Pancreas (tissue), 10 donors: Measurements from ENCODE around the gene TSNAX. TPM values are rescaled to one million over a fixed set of nuclear protein-coding genes. Genes with fewer than 3 reads are reported as not detected.
"Not testable (repeated sequence)": the region's sequence is repeated elsewhere in the genome, so short reads cannot be mapped to it uniquely, and the experiment has no call there.

Experiments
- ATAC-seq, 4 donors: fragments of 200-7000 bp; cut with Tn5 transposase; one replicate each; pipeline versions ENCODE4 v1.8.0 to v1.9.1; 2020; ENCODE audit warnings: mild to moderate bottlenecking in 4 of 4, moderate library complexity in 4 of 4
- DNase-seq, 6 donors: peaks; one replicate each; pipeline ENCODE4 v3.0.0-alpha.2; 2020
- FAIRE-seq: peaks from 2 replicates; lab custom pipeline; 2012; peaks lifted over from hg19 to GRCh38; lab: Jason Lieb, UNC
- H3K27ac ChIP-seq, 4 donors: fragments of 200-600 bp; sonication (generic); 1 replicate in 3 of 4; 2 replicates in 1 of 4; pipeline versions ENCODE4 v1.5.0 to v1.8.0; 2020
- H3K27me3 ChIP-seq, 4 donors: fragments of 200-600 bp; one replicate each; pipeline ENCODE4 v1.8.0; 2021
- H3K36me3 ChIP-seq, 3 donors: fragments of 200-600 bp; sonication (generic) in 1 of 3; one replicate each; pipeline versions ENCODE4 v1.5.0 to v1.8.0; 2020 to 2021
- H3K4me1 ChIP-seq, 3 donors: fragments of 200-600 bp; one replicate each; pipeline ENCODE4 v1.8.0; 2021
- H3K4me3 ChIP-seq, 4 donors: fragments of 200-600 bp; sonication (generic) in 2 of 4; one replicate each; pipeline versions ENCODE4 v1.5.0 to v1.8.0; 2020 to 2021
- H3K9me3 ChIP-seq, 4 donors: fragments of 200-600 bp; one replicate each; pipeline ENCODE4 v1.8.0; 2021
- WGBS, 2 donors: extraction: QIAGEN DNeasy Blood & Tissue Kit; methylation state at CpG; one replicate each; pipeline ENCODE4 v1.1.7; 2013; 5-methylcytosine and 5-hydroxymethylcytosine counted together
- intact Hi-C, 3 donors: fragments of 100-400 bp; cut with DNase I; formaldehyde crosslinking; loops; one replicate each; pipeline versions ENCODE4 v1.11.1 to v1.14.2; 2022
- polyA plus RNA-seq, 2 donors: library from polyadenylated mRNA; stranded (reverse); fragments of 200-250 nt; gene quantifications; one replicate each; pipeline ENCODE4 v1.2.3, GENCODE V29; 2013
- total RNA-seq, 6 donors: library from RNA; stranded (reverse); fragmentation: NEBNext Ultra II Directional in 4 of 6; extraction: Animal tissue kit (Norgen Biotek cat#: 25700) in 4 of 6; gene quantifications; one replicate each; pipeline versions ENCODE4 v1.2.1 to v1.2.4, GENCODE V29; 2021 to 2023
- TF ChIP-seq, protein P1 (sequence below), 4 donors: fragments of 200-600 bp; sonication (generic) in 3 of 4; IDR thresholded peaks; one replicate each; pipeline versions ENCODE4 v1.5.0 to v1.8.0; 2021; ENCODE audit warnings: antibody characterized with exemption in 4 of 4
- donor health status: healthy with polysubstance abuse.
- donor health status: DM: no; HTN: no; CAD: no; lungs with moderate emphysema.
- donor health status: DM: no; HTN: no; CAD: no.
- donor health status: control.
- donor health status: control.
- donor health status: Bipolar disorder and iron deficiency.
- donor health status: DM: yes; HTN: yes; CAD: no.
- donor health status: DM: no; HTN: no; CAD: no.
- donor health status: DM: no; HTN: no; CAD: no.
- donor health status: DM: yes; HTN: yes; CAD: no.

TSNAX gene
- total and polyA plus RNA-seq, 8 donors: 5.1 to 18.2 (median 14.7) TPM

DNA sequence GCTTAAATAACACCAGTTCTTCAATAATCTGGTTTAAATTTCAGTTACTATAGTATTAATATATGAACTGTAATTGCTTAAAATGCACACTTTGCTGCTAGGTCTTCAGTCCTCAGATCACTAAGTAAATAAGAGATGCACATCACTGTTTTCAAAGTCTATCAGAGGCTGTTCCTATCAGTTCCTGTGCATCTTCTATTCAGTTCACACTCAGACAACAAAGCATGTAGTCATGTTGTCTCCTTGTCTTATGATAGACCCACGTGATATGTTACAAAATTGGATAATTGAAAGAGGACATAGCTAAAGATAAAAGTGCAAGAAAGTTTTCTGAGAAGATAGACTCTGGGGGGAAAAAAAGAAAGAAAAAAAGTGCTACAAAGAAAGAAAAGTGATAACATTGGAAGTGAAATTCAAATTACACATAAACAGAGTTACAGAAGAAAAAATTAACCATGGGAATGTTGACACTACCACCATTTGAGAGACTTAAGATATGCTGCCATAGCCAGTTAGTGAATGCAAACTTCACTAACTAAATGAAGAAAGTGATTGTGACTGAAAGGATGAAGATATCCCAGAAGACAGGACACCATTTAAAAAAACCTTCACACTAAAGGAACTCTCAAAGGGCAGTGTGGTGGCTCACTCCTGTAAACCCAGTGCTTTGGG lies 33.9 kb upstream of the TSNAX start:
- WGBS, 2 donors: 61 to 77% methylated on average over 1 of the region's 1 CpG
- Histone ChIP-seq H3K9me3 (no peaks in the 10 kb centered on the region), H3K4me1 (no peaks in the 10 kb centered on the region), H3K27me3 (no peaks in the 10 kb centered on the region), H3K4me3 (no peak overlapping the region), H3K36me3 (no peaks in the 10 kb centered on the region), H3K27ac (no peak overlapping the region)
- no peak for DNase-seq
- ATAC-seq: no peak
- no peak for FAIRE-seq
- intact Hi-C loops: no loop called here
- TF ChIP-seq, protein P1, sequence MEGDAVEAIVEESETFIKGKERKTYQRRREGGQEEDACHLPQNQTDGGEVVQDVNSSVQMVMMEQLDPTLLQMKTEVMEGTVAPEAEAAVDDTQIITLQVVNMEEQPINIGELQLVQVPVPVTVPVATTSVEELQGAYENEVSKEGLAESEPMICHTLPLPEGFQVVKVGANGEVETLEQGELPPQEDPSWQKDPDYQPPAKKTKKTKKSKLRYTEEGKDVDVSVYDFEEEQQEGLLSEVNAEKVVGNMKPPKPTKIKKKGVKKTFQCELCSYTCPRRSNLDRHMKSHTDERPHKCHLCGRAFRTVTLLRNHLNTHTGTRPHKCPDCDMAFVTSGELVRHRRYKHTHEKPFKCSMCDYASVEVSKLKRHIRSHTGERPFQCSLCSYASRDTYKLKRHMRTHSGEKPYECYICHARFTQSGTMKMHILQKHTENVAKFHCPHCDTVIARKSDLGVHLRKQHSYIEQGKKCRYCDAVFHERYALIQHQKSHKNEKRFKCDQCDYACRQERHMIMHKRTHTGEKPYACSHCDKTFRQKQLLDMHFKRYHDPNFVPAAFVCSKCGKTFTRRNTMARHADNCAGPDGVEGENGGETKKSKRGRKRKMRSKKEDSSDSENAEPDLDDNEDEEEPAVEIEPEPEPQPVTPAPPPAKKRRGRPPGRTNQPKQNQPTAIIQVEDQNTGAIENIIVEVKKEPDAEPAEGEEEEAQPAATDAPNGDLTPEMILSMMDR (IDR thresholded peaks at IDR 0.05): no peak

DNA sequence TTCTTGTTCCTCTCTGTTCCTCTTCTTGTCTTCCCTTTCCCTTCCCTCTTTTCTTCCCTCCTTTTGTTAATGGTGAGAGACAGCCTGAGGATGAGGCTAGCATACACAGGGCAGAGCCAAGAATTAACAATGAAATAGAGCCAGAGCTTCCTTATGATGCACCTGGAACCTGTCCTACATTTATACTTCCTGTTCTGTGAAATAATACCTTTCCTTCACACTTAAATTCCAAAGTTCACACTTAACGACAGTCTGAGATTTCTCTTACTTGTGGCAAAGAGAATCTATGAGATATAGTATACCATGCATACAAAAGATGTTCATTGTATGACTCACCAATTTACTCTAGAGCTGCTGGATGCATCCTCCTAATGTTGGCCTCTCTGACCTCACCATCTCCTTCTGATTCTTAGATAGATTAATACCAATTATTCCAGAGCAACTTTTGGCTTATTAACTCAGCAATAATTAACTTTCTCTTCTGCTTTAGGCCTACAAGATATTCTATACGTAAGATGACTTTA lies 30.8 kb upstream of the TSNAX start:
- H3K4me3 ChIP-seq: no peak overlapping the region
- H3K27me3 ChIP-seq: no peaks in the 10 kb centered on the region
- TF ChIP-seq, protein P1 (IDR thresholded peaks at IDR 0.05): no peak
- ATAC-seq (no peak), DNase-seq (no peak), FAIRE-seq (no peak)
- no peak overlapping the region for H3K27ac ChIP-seq
- no peaks in the 10 kb centered on the region for H3K9me3 ChIP-seq
- 72 to 87% methylated on average over 2 of the region's 2 CpGs for WGBS, 2 donors
- no peaks in the 10 kb centered on the region for H3K36me3 ChIP-seq
- intact Hi-C loops: no loop called here
- H3K4me1 ChIP-seq: no peaks in the 10 kb centered on the region

DNA sequence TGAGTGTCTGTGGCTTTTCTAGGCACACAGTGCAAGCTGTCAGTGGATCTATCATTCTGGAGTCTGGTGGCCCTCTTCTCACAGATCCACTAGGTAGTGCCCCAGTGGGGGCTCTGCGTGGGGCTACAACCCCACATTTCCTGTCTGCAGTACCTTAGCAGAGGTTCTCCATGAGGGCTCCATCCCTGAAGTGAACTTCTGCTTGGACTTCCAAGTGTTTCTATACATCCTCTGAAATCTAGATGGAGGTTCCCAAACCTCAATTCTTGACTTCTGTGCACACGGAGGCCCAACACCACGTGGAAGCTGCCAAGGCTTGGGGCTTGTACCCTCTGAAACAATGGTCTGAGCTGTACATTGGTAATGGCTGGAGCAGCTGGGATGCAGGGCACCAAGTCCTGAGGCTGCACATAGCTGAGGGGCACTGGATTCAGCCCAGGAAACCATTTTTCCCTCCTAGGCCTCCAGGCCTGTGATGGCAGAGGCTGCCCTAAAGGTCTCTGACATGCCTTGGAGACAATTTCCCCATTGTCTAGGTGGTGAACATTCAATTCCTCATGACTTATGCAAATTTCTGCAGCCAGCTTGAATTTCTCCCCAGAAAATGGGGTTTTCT lies 29.2 kb upstream of the TSNAX start:
- Histone ChIP-seq H3K4me3 (no peak overlapping the region), H3K27ac (no peak overlapping the region), H3K9me3 (no peaks in the 10 kb centered on the region), H3K4me1 (no peaks in the 10 kb centered on the region), H3K36me3 (no peaks in the 10 kb centered on the region), H3K27me3 (no peaks in the 10 kb centered on the region)
- 61 to 69% methylated on average over 3 of the region's 3 CpGs for WGBS, 2 donors
- ATAC-seq (no peak), FAIRE-seq (no peak), DNase-seq (no peak)
- intact Hi-C loops: no loop called here
- TF ChIP-seq, protein P1 (IDR thresholded peaks at IDR 0.05): no peak

DNA sequence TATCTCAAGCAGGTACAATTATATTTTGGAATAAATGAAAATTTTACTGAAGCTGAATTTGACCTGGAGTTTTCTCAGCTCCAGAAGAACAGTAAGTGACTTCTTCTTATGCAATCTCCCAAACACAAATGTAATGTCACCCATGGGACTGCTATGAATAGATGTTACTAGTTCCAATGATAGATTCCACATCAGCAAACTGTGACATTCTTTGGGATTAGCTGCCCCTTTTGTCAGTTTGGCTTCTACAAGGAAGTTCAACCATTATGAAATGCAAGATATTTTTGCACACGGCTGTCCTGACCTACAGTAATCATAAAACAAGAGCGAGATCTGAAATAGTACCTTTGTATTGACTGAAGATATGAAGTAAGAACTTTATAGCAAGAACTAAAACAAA lies 27.8 kb upstream of the TSNAX start:
- TF ChIP-seq, protein P1 (IDR thresholded peaks at IDR 0.05): no peak
- H3K27me3 ChIP-seq: no peaks in the 10 kb centered on the region
- WGBS, 2 donors: 74 to 84% methylated on average over 2 of the region's 2 CpGs
- no peak for ATAC-seq
- no peaks in the 10 kb centered on the region for H3K9me3 ChIP-seq
- H3K36me3 ChIP-seq: no peaks in the 10 kb centered on the region
- DNase-seq: no peak
- intact Hi-C loops: no loop called here
- no peak for FAIRE-seq
- H3K4me1 ChIP-seq: no peaks in the 10 kb centered on the region
- no peak overlapping the region for H3K4me3 ChIP-seq
- no peak overlapping the region for H3K27ac ChIP-seq

DNA sequence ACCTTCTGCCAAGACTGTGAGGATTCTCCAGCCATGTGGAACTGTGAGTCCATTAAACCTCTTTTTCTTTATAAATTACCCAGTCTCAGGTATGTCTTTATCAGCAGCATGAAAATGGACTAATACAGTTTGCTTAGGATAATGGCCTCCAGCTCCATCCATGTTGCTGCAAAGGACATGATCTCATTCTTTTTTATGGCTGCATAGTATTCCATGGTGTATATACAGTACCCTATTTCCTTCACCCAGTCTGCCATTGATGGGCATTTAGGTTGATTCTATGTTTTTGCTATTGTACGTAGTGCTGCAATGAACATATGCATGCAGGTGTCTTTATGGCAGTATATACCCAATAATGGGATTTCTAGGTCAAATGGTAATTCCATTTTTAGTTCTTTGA lies 25.3 kb upstream of the TSNAX start:
- intact Hi-C loops, DNase-seq, FAIRE-seq, H3K9me3 ChIP-seq, ATAC-seq, H3K4me1 ChIP-seq, H3K27ac ChIP-seq, H3K36me3 ChIP-seq, H3K27me3 ChIP-seq, H3K4me3 ChIP-seq: not testable (repeated sequence)
- WGBS, 2 donors: 74 to 93% methylated on average over 1 of the region's 1 CpG
